Vagina (tissue), 2 donors: ENCODE data around the gene B4GALT2. TPM values are rescaled to one million over a fixed set of nuclear protein-coding genes. Genes with fewer than 3 reads are reported as not detected.

Experiments used
- DNase-seq, 2 donors: peaks; one replicate each; pipeline ENCODE4 v3.0.0-alpha.2; 2017; ENCODE audit errors: extremely low spot score in 2 of 2
- H3K27ac ChIP-seq: fragments of 200-600 bp; sonication (generic); one replicate; pipeline ENCODE4 v1.5.1; 2019
- H3K27me3 ChIP-seq: fragments of 200-600 bp; sonication (generic); one replicate; pipeline ENCODE4 v1.5.1; 2019
- H3K36me3 ChIP-seq, 2 donors: fragments of 200-600 bp; sonication (generic); one replicate each; pipeline ENCODE4 v1.5.1; 2017 to 2019
- H3K4me1 ChIP-seq: fragments of 200-600 bp; sonication (generic); one replicate; pipeline ENCODE4 v1.5.1; 2019
- H3K4me3 ChIP-seq, 2 donors: fragments of 200-600 bp; sonication (generic); 1 replicate in 1 of 2; 2 replicates in 1 of 2; pipeline ENCODE4 v1.5.1; 2016 to 2019
- H3K9me3 ChIP-seq: fragments of 200-600 bp; sonication (generic); one replicate; pipeline ENCODE4 v1.5.1; 2019
- POLR2A ChIP-seq, 2 donors: fragments of 450-650 bp; IDR thresholded peaks; one replicate each; pipeline ENCODE4 v1.6.1; 2017; ENCODE audit warnings: antibody characterized with exemption in 2 of 2, mild to moderate bottlenecking in 2 of 2, moderate library complexity in 2 of 2
- POLR2AphosphoS5 ChIP-seq, 2 donors: sonication (generic); formaldehyde crosslinking; IDR thresholded peaks; one replicate each; pipeline ENCODE4 v1.9.0; 2017; ENCODE audit warnings: antibody characterized with exemption in 2 of 2, mild to moderate bottlenecking in 2 of 2, low read depth in 1 of 2; ENCODE audit not compliant: insufficient read depth in 1 of 2
- intact Hi-C: fragments of 100-400 bp; cut with DNase I; formaldehyde crosslinking; loops from one replicate; pipeline ENCODE4 v1.15.1; 2023
- total RNA-seq: library from RNA; depleted of rRNA; stranded (reverse); fragments of >200 nt; gene quantifications from one replicate; pipeline ENCODE4 v1.2.3, GENCODE V29; 2016
- TF ChIP-seq, protein P1 (sequence below), 3 experiments: fragments of 450-650 bp in 2 of 3; fragments of 200-600 bp in 1 of 3; sonication (generic) in 1 of 3; IDR thresholded peaks; one replicate each; pipeline ENCODE4 v1.5.1; 2017 to 2019; ENCODE audit warnings: antibody characterized with exemption in 3 of 3, mild to moderate bottlenecking in 2 of 3, moderate library complexity in 2 of 3

B4GALT2 gene
- total RNA-seq, 1 donor from 2014 or later, result 31.4 TPM

- H3K9me3 ChIP-seq, result no peaks in the 10 kb centered on the region
- H3K36me3 ChIP-seq, result no peaks in the 10 kb centered on the region
- H3K27me3 ChIP-seq, result no peaks in the 10 kb centered on the region
- H3K27ac ChIP-seq, result peak overlapping the region; percentile 66
- intact Hi-C loops, result no loop called here
- H3K4me1 ChIP-seq, result peaks cover 18% of the 10 kb centered on the region
- peak overlapping the region; percentile 77 for H3K4me3 ChIP-seq
- TF ChIP-seq POLR2AphosphoS5 (IDR thresholded peaks at IDR 0.05; ENCODE audit: insufficient read depth in 1 of 2, low read depth in 1 of 2) (no peak), POLR2A (IDR thresholded peaks at IDR 0.05) (no peak)
- TF ChIP-seq, protein P1, sequence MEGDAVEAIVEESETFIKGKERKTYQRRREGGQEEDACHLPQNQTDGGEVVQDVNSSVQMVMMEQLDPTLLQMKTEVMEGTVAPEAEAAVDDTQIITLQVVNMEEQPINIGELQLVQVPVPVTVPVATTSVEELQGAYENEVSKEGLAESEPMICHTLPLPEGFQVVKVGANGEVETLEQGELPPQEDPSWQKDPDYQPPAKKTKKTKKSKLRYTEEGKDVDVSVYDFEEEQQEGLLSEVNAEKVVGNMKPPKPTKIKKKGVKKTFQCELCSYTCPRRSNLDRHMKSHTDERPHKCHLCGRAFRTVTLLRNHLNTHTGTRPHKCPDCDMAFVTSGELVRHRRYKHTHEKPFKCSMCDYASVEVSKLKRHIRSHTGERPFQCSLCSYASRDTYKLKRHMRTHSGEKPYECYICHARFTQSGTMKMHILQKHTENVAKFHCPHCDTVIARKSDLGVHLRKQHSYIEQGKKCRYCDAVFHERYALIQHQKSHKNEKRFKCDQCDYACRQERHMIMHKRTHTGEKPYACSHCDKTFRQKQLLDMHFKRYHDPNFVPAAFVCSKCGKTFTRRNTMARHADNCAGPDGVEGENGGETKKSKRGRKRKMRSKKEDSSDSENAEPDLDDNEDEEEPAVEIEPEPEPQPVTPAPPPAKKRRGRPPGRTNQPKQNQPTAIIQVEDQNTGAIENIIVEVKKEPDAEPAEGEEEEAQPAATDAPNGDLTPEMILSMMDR (IDR thresholded peaks at IDR 0.05), result no peak
- DNase-seq, result no peak
Measured at GRCh38 chr1:43990271-43991199, 11.5 kb downstream of the B4GALT2 start.

DNA sequence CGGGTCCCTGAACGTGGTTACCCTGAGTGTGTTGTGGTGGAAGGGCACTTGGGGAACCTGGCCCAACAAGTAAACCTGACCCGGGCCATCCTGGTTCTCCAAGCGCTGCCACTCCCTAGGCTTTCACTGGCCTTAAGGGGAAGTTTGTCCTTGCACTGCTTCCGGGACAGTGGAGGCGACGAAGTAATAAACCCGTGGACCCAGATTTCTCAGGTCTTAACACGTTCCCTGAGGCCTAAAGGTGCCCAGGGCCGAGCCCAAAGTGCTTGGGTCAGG is 12.1 kb downstream of the B4GALT2 start:
- intact Hi-C loops, result no loop called here

GRCh38 chr1:43991476-43992231 is 12.6 kb downstream of the B4GALT2 start, which contains the start of gene CCDC24:
Gene CCDC24, plus strand, starts transcription at chr1:43991599. Its CDS starts 280 bp downstream, at chr1:43991879.
- Histone ChIP-seq H3K36me3 (no peaks in the 10 kb centered on the region), H3K4me3 (peak within 1 kb of the TSS; percentile 77), H3K9me3 (no peaks in the 10 kb centered on the region), H3K27ac (peak within 1 kb of the TSS; percentile 66), H3K27me3 (no peaks in the 10 kb centered on the region), H3K4me1 (peaks cover 18% of the 10 kb centered on the region)
- DNase-seq, result no peak
- peak; percentile 39 to 81 for TF ChIP-seq POLR2AphosphoS5 (IDR thresholded peaks at IDR 0.05; ENCODE audit: insufficient read depth in 1 of 2, low read depth in 1 of 2)
- TF ChIP-seq, protein P1 (IDR thresholded peaks at IDR 0.05), result no peak
- intact Hi-C loops, result no loop called here

More for the DNA sequence above, 12.1 kb downstream of the B4GALT2 start:
- H3K4me1 ChIP-seq, result peaks cover 18% of the 10 kb centered on the region
- H3K9me3 ChIP-seq, result no peaks in the 10 kb centered on the region
- no peaks in the 10 kb centered on the region for H3K36me3 ChIP-seq
- H3K27ac ChIP-seq, result peak overlapping the region; percentile 66
- TF ChIP-seq, protein P1 (IDR thresholded peaks at IDR 0.05), result no peak
- no peak for TF ChIP-seq POLR2AphosphoS5 (IDR thresholded peaks at IDR 0.05; ENCODE audit: insufficient read depth in 1 of 2, low read depth in 1 of 2)
- TF ChIP-seq POLR2A (IDR thresholded peaks at IDR 0.05), result no peak
- DNase-seq, result no peak
- H3K4me3 ChIP-seq, result peak overlapping the region; percentile 77
- H3K27me3 ChIP-seq, result no peaks in the 10 kb centered on the region

GRCh38 chr1:43992232-43992995 is 13.4 kb downstream of the B4GALT2 start:
- peak overlapping the region; percentile 66 for H3K27ac ChIP-seq
- TF ChIP-seq POLR2AphosphoS5 (IDR thresholded peaks at IDR 0.05; ENCODE audit: insufficient read depth in 1 of 2, low read depth in 1 of 2) (no peak), POLR2A (IDR thresholded peaks at IDR 0.05) (no peak)
- TF ChIP-seq, protein P1 (IDR thresholded peaks at IDR 0.05), result no peak
- H3K4me1 ChIP-seq, result peaks cover 18% of the 10 kb centered on the region
- H3K27me3 ChIP-seq, result no peaks in the 10 kb centered on the region
- intact Hi-C loops, result no loop called here
- DNase-seq, result no peak
- no peaks in the 10 kb centered on the region for H3K9me3 ChIP-seq
- H3K36me3 ChIP-seq, result no peaks in the 10 kb centered on the region
- peak overlapping the region; percentile 77 for H3K4me3 ChIP-seq
